Stomach (tissue), 19 donors: ENCODE results near the gene KCNN3. TPM values are rescaled to one million over a fixed set of nuclear protein-coding genes. Genes with fewer than 3 reads are reported as not detected.

Experiments used
- DNase-seq, 2 donors: peaks; one replicate each; pipeline versions ENCODE4 v3.0.0 to v3.0.0-alpha.2; 2013 to 2019
- H3K27ac ChIP-seq, 5 donors: fragments of 200-600 bp in 4 of 5; sonication (generic) in 4 of 5; one replicate each; pipeline ENCODE4 v1.5.1; 2013 to 2019; ENCODE audit warnings: mild to moderate bottlenecking in 1 of 5, moderate library complexity in 1 of 5
- H3K27me3 ChIP-seq, 3 donors: fragments of 200-600 bp; sonication (generic); one replicate each; pipeline ENCODE4 v1.5.1; 2017 to 2019; ENCODE audit warnings: mixed run types in 1 of 3
- H3K36me3 ChIP-seq, 4 donors: fragments of 200-600 bp; sonication (generic); 1 replicate in 3 of 4; 2 replicates in 1 of 4; pipeline ENCODE4 v1.5.1; 2016 to 2019
- H3K4me1 ChIP-seq, 4 donors: fragments of 200-600 bp; sonication (generic); one replicate each; pipeline ENCODE4 v1.5.1; 2016 to 2019
- H3K4me3 ChIP-seq, 4 donors: fragments of 200-600 bp; sonication (generic) in 3 of 4; one replicate each; pipeline ENCODE4 v1.5.1; 2016 to 2019; ENCODE audit warnings: mild to moderate bottlenecking in 1 of 4
- H3K9me3 ChIP-seq, 4 donors: fragments of 200-600 bp; sonication (generic); one replicate each; pipeline ENCODE4 v1.5.1; 2016 to 2019
- EP300 ChIP-seq: sonication (generic); formaldehyde crosslinking; IDR thresholded peaks from one replicate; pipeline ENCODE4 v1.6.1; 2017; ENCODE audit warnings: antibody characterized with exemption
- POLR2A ChIP-seq, 4 donors: fragments of 450-650 bp; IDR thresholded peaks; one replicate each; pipeline ENCODE4 v1.6.1; 2016; ENCODE audit warnings: antibody characterized with exemption in 4 of 4, control low read depth in 2 of 4, mild to moderate bottlenecking in 1 of 4, moderate library complexity in 1 of 4
- POLR2AphosphoS5 ChIP-seq, 3 donors: sonication (generic); formaldehyde crosslinking; IDR thresholded peaks; one replicate each; pipeline ENCODE4 v1.6.1; 2016; ENCODE audit warnings: antibody characterized with exemption in 3 of 3
- WGBS, 5 donors: extraction: QIAGEN DNeasy Blood & Tissue Kit in 3 of 5; methylation state at CpG; one replicate each; pipeline versions ENCODE4 v1.1.5 to v1.1.7; 2013 to 2018; 5-methylcytosine and 5-hydroxymethylcytosine counted together
- intact Hi-C: fragments of 100-400 bp; cut with DNase I; formaldehyde crosslinking; loops from one replicate; pipeline ENCODE4 v1.15.1; 2023; ENCODE audit warnings: low total_unique reads
- long read RNA-seq, 10 donors: transcript quantifications; one replicate each; lab custom pipeline, GENCODE V29; 2026
- polyA plus RNA-seq, 3 donors: library from polyadenylated mRNA; stranded (reverse); fragments of 200-250 nt; gene quantifications; one replicate each; pipeline ENCODE4 v1.2.3, GENCODE V29; 2013
- total RNA-seq, 5 donors: library from RNA; depleted of rRNA; stranded (reverse); fragments of >200 nt; gene quantifications; one replicate each; pipeline versions ENCODE4 v1.1.0 to v1.2.3, GENCODE V29; 2014 to 2016
- TF ChIP-seq, protein P1 (sequence below), 7 experiments: fragments of 450-650 bp in 4 of 7; fragments of 200-600 bp in 3 of 7; sonication (generic) in 3 of 7; IDR thresholded peaks; one replicate each; pipeline ENCODE4 v1.5.1; 2016 to 2019; ENCODE audit warnings: antibody characterized with exemption in 7 of 7, control low read depth in 2 of 7, mild to moderate bottlenecking in 1 of 7
- donor health status: healthy with polysubstance abuse.
- donor health status: Bipolar disorder and iron deficiency.
- donor health status: healthy.

Gene KCNN3
- total RNA-seq = 10 to 100 TPM in 1 of 5 donors, 1 to 10 TPM in 4; 1.2 to 10.7 (median 3.5) TPM
- under 1 TPM; 0.19 to 0.31 (median 0.25) TPM for polyA plus RNA-seq
- long read RNA-seq, donor 1, full-length matches to known transcripts = 1 of 1 reads
- long read RNA-seq, donor 1, partial matches to known transcripts = 0 of 1 reads
- long read RNA-seq, donor 1, other reads (novel, unspliced or antisense) = 0 of 1 reads
- long read RNA-seq, donor 2, full-length matches to known transcripts = 3 of 3 reads
- long read RNA-seq, donor 2, partial matches to known transcripts = 0 of 3 reads
- long read RNA-seq, donor 2, other reads (novel, unspliced or antisense) = 0 of 3 reads
- long read RNA-seq, donor 3, full-length matches to known transcripts = 1 of 1 reads
- long read RNA-seq, donor 3, partial matches to known transcripts = 0 of 1 reads
- long read RNA-seq, donor 3, other reads (novel, unspliced or antisense) = 0 of 1 reads
- long read RNA-seq, donor 4, full-length matches to known transcripts = 1 of 1 reads
- long read RNA-seq, donor 4, partial matches to known transcripts = 0 of 1 reads
- long read RNA-seq, donor 4, other reads (novel, unspliced or antisense) = 0 of 1 reads
- long read RNA-seq, donor 5, full-length matches to known transcripts = 1 of 1 reads
- long read RNA-seq, donor 5, partial matches to known transcripts = 0 of 1 reads
- long read RNA-seq, donor 5, other reads (novel, unspliced or antisense) = 0 of 1 reads
- long read RNA-seq, donor 6 = 0 reads
- long read RNA-seq, donor 7, full-length matches to known transcripts = 3 of 3 reads
- long read RNA-seq, donor 7, partial matches to known transcripts = 0 of 3 reads
- long read RNA-seq, donor 7, other reads (novel, unspliced or antisense) = 0 of 3 reads
- long read RNA-seq, donor 8, full-length matches to known transcripts = 1 of 1 reads
- long read RNA-seq, donor 8, partial matches to known transcripts = 0 of 1 reads
- long read RNA-seq, donor 8, other reads (novel, unspliced or antisense) = 0 of 1 reads
- long read RNA-seq, donor 9 = 0 reads
- long read RNA-seq, donor 10 = 0 reads

GRCh38 chr1:154870115-154870571, at the start of gene KCNN3:
KCNN3 (minus strand) TSS chr1:154870281; CDS start chr1:154869964, 317 bp downstream.
- TF ChIP-seq POLR2A (IDR thresholded peaks at IDR 0.05) = no peak
- peak; percentile 48 to 80 (median 69) for TF ChIP-seq POLR2AphosphoS5 (IDR thresholded peaks at IDR 0.05)
- TF ChIP-seq EP300 = no peak
- TF ChIP-seq, protein P1, sequence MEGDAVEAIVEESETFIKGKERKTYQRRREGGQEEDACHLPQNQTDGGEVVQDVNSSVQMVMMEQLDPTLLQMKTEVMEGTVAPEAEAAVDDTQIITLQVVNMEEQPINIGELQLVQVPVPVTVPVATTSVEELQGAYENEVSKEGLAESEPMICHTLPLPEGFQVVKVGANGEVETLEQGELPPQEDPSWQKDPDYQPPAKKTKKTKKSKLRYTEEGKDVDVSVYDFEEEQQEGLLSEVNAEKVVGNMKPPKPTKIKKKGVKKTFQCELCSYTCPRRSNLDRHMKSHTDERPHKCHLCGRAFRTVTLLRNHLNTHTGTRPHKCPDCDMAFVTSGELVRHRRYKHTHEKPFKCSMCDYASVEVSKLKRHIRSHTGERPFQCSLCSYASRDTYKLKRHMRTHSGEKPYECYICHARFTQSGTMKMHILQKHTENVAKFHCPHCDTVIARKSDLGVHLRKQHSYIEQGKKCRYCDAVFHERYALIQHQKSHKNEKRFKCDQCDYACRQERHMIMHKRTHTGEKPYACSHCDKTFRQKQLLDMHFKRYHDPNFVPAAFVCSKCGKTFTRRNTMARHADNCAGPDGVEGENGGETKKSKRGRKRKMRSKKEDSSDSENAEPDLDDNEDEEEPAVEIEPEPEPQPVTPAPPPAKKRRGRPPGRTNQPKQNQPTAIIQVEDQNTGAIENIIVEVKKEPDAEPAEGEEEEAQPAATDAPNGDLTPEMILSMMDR (IDR thresholded peaks at IDR 0.05) = no peak
- intact Hi-C loops = loop anchor here (10.0 kb wide), 1 partner anchor 385 kb away; no protein-coding TSS in a partner anchor

DNA sequence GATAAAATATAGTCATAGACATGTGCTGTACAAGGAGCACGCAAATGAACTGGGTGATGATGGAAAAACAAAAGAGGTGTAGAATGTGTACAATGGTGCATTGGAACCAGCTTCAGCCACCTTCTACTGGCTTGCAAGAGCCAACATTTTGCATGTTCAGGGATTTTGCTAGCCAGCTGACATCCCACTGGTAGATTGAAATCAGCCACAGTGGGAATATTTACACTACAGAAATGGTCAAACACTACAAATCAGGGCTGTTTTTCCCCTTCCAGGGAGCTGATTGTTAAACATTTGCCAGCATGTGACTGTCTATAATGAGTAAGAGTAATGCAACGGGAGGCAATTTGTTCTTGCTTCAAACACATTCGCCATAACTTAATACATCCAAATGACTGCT, 43.2 kb upstream of the KCNN3 start:
- DNase-seq = no peak
- H3K4me3 ChIP-seq = no peak overlapping the region
- 81 to 89% (median 84%) methylated on average over 3 of the region's 3 CpGs for WGBS, 5 donors
- H3K36me3 ChIP-seq = peaks cover 0 to 4% (median 0%) of the 10 kb centered on the region in 4 donors
- H3K9me3 ChIP-seq = no peaks in the 10 kb centered on the region
- intact Hi-C loops = no loop called here
- no peaks in the 10 kb centered on the region for H3K4me1 ChIP-seq
- H3K27ac ChIP-seq = no peak overlapping the region
- H3K27me3 ChIP-seq = no peaks in the 10 kb centered on the region
- no peak for TF ChIP-seq EP300
- TF ChIP-seq POLR2AphosphoS5 (IDR thresholded peaks at IDR 0.05) = no peak
- TF ChIP-seq POLR2A (IDR thresholded peaks at IDR 0.05) = no peak
- TF ChIP-seq, protein P1 (IDR thresholded peaks at IDR 0.05) = no peak

More at GRCh38 chr1:154870115-154870571, at the start of gene KCNN3:
- peaks cover 0 to 51% (median 37%) of the 10 kb centered on the region in 3 donors for H3K27me3 ChIP-seq
- peak within 1 kb of the TSS in 2 of 5 donors; percentile 47 to 51 for H3K27ac ChIP-seq
- H3K36me3 ChIP-seq = no peaks in the 10 kb centered on the region
- peak; percentile 94 to 98 for DNase-seq
- peak within 1 kb of the TSS; percentile 35 to 44 (median 38) for H3K4me3 ChIP-seq
- H3K4me1 ChIP-seq = peaks cover 5 to 51% (median 35%) of the 10 kb centered on the region in 4 donors
- WGBS, 5 donors = 1 to 3% (median 2%) methylated on average over 16 to 17 of the region's 17 CpGs
- no peaks in the 10 kb centered on the region for H3K9me3 ChIP-seq

- Histone ChIP-seq H3K36me3 (peaks cover 0 to 4% (median 0%) of the 10 kb centered on the region in 4 donors), H3K4me3 (no peak overlapping the region), H3K9me3 (no peaks in the 10 kb centered on the region), H3K4me1 (no peaks in the 10 kb centered on the region), H3K27ac (no peak overlapping the region), H3K27me3 (no peaks in the 10 kb centered on the region)
- WGBS, 5 donors = 85 to 92% (median 86%) methylated on average over 2 of the region's 2 CpGs
- intact Hi-C loops = no loop called here
- TF ChIP-seq EP300 = no peak
- DNase-seq = no peak
Measured at GRCh38 chr1:154912755-154913154, 42.7 kb upstream of the KCNN3 start.

GRCh38 chr1:154911691-154912550, 41.8 kb upstream of the KCNN3 start:
- peaks cover 0 to 4% (median 0%) of the 10 kb centered on the region in 4 donors for H3K36me3 ChIP-seq
- no peaks in the 10 kb centered on the region for H3K9me3 ChIP-seq
- H3K4me1 ChIP-seq = no peaks in the 10 kb centered on the region
- no peak for DNase-seq
- 89 to 93% (median 91%) methylated on average over 8 of the region's 8 CpGs for WGBS, 5 donors
- H3K27ac ChIP-seq = no peak overlapping the region
- H3K27me3 ChIP-seq = no peaks in the 10 kb centered on the region
- intact Hi-C loops = no loop called here
- TF ChIP-seq POLR2A (IDR thresholded peaks at IDR 0.05) (no peak), POLR2AphosphoS5 (IDR thresholded peaks at IDR 0.05) (no peak), EP300 (no peak)
- TF ChIP-seq, protein P1 (IDR thresholded peaks at IDR 0.05) = no peak
- H3K4me3 ChIP-seq = no peak overlapping the region
